Measurements from ENCODE around the gene ALKBH8.
"Not testable (repeated sequence)": the region's sequence is repeated elsewhere in the genome, so short reads cannot be mapped to it uniquely, and the experiment has no call there.

ALKBH8 gene

DNA sequence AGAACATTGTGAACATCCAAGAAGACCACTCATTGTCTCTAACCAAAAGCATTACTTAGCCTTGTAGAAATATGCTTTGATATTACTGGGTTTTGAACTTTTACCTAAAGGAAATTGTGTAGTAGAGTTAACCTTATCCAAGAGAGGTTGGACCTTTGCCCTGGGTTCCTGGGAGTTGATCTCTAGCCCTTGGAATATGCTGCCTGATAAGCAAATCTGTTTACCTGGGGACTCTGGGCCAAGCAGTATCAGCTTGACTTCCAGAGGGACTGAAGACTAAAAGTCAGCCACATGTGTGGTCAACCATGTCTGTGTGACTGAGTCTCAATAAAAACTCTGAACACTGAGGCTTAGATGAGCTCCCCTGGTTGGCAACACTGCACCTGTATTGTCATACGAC, 63.8 kb downstream of the ALKBH8 start:
- no peak for DNase-seq

- DNase-seq, result not testable (repeated sequence)
Observed at GRCh38 chr11:107497371-107497770, 68.2 kb downstream of the ALKBH8 start.

DNA sequence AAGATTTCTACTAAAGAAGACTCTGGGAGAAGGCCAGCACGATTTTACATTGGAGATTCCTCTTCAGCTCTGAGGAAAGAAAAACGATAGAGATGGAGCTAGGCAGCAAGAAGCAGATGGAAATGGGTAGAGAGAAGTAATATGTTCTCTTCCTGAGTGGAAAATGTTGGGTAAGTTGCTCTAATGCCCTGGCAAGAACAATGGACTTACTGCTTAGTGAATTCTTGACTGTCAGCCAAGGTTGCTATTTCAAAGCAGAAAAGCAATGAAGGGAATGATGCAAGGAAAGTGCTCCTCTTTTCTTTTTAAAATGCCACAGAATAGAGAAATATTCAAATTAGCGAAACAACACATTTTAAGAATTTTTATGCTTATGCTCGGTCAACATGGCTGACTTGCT, 69.5 kb downstream of the ALKBH8 start:
- DNase-seq, result no peak

GRCh38 chr11:107494055-107494454, 71.5 kb downstream of the ALKBH8 start:
- no peak for DNase-seq

DNA sequence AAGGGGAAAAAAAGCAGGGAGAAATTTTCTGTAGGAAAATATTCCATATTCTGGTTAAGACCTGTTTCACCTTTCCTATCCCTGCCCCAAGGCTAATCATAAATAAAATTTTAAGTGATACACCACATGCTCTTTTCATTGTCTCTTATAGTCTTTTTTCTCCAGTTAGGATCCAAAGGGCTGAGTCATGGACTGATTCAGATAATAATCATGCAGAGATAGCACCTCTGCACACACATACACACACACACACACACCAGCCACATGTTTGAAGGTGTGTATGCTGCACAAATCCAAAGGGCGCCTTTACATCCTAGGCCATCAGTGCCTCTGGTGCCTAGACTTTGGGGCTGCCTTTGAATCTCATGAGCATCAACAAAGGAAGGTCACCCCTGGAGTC, 72.4 kb downstream of the ALKBH8 start:
- no peak for DNase-seq

GRCh38 chr11:107490836-107491235, 74.7 kb downstream of the ALKBH8 start:
- no peak for DNase-seq

GRCh38 chr11:107482234-107482633, 83.3 kb downstream of the ALKBH8 start:
- no peak for DNase-seq

DNA sequence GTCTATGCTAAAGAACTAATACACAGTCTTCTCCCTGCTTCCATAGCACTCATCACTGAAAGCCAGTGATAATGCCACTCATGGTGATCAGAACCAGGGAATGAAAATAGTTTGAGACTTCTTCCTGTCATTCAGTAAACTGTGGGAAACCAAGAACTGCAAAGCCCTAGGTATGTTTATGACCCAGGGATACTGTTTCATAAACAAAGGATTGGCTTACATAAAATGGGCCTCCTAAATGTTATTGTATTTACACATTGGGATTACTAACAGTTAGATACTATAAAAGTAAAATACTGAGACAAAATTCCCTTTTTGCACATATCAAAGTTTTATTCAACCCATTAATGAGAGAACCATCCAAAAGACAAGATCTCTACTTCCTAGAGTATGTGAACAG, 86.6 kb downstream of the ALKBH8 start:
- no peak for DNase-seq

DNA sequence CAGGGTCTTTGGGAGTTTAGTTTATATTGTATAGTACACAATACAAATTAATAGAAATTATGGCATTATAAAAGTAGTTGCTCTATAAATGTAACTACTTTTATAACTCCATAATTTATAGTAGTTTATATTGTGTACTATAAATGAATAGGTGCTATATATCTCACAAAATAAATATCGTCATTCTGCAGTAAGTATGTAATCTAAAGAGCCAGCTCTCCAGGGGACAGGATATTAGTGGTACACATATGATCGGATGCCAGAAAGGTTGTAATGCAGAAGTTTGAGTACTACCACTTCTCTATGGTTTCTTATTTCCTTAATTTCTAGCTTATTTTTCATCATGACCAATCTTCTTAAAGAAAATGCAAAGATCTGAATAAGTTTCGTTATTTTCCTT, 87.7 kb downstream of the ALKBH8 start:
- DNase-seq, result no peak

- no peak for DNase-seq
Observed at GRCh38 chr11:107473792-107474191, 91.7 kb downstream of the ALKBH8 start.

DNA sequence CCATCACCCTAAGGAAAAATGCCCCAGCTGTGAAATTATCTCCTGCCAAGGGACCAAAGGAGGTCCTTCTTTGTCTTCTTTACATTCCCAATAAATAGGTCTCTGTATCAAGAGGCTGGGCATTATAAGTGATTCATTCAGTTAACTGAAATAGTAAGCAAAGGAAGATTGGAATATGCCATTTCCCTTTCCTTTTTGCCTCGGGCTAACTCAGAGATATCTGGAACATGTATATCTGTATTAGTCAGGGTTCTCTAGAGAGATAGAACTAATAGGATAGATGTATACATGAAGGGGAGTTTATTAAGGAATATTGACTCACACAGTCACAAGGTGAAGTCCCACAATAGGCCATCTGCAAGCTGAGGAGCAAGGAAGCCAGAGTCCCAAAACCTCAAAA, 92.6 kb downstream of the ALKBH8 start:
- no peak for DNase-seq

GRCh38 chr11:107468596-107468995, 96.9 kb downstream of the ALKBH8 start:
- DNase-seq, result no peak

DNA sequence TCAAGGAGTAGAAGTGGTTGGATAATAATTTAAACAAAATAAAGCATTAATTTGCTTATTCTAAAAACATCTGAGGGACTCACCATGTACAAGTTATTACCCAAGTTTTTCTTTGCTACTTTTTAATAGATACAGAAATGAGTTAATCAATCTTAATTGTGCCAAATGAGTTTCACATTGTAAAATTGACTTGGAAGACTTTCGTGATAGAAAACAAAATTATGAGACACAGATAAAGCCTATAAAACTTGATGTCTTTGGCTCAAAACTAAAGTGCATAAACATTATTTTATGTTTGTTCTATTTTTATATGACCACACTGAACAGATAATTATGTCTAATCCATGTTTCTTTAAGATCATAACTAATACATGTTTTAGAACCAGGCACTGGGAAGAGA, 97.8 kb downstream of the ALKBH8 start:
- DNase-seq, result no peak

GRCh38 chr11:107466275-107466866, 99.2 kb downstream of the ALKBH8 start:
- DNase-seq, result not testable (repeated sequence)

DNA sequence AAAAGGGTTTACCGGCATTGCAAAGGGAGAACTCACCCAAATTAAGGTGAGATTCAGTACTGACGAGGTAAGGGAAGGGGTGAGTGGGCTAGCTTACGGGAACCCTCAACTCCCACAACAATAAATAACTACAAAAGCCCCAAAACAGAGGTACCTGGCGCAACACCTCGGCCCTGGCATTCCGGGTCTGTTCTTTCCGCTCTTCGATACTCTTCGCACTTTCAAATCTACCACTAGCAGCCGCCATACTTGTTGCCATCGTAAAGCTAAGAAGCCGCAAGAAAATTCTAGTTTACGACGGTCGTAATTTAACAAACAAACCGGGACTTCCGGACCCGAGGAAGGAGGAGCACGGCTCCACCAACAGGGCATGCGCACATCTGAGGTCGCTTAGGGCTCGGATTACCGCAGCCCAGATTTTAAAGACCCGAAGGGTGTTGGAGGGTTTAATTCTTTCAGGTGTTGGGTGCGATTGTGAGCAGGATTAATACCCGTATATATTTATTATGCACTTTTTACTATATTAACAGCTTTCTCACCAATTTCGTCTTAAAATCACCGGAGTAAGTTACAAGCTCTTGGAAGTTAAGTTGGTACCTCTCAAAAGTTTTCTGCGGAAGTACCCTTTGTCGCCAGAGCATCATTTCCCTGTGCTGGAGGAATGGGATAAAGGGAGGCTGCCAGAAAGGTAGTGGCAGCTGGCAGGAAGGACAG, 107.8 kb downstream of the ALKBH8 start, which contains the start of gene CWF19L2:
Gene CWF19L2, minus strand, starts transcription at position 268 of the 714 bp plus-strand sequence. Its CDS starts 9 bp downstream, at position 259.
- peak; percentile 75 for DNase-seq

DNA sequence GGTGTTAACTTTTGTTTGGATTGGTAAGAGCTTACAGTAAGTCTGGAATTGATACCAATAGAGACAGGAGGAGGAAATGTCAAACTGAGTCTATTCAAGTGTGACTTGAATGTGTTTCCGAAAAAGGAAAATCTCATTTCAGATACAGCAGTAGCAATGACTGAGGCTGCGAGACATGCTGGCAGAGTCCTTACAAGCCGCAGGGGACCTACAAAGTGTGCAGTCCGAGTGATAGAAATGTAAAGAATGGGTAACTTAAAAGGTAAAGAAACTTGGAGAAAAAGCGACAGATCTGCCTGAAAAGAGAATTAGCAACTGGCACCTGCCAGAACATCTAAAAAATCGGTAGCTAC, 108.4 kb downstream of the ALKBH8 start:
- no peak for DNase-seq

DNA sequence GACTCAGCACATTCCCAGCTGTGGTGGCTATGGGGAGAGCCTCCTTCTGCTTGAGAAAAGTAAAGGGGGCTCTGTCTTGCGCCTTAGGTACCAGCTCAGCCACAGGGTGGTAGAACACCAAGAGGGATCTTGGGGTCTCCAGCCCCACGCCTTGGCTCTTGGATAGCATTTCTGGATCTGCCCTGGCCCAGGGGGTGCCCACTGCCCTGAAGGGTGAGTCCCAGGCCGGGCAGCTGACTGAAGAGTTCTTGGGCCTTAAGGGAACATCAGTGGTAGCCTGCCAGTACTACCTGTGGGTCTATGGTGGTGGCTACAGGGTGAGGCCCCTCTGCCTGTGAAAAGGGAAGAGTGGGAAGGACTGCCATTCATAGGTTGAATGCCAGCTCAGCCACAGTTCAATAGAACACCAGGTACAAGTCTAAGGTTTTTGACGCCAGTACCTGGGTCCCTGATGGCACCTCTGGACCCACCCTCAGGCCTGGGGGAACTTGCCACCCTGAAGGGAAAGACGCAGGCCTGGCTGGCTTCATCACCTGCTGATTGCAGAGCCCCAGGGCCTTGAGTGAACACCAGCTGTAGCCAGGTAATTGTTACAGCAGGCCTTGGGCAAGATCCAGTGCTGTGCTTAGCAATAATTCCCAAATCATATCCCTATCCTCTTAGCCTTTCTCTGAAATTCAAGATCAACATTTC, 111.8 kb downstream of the ALKBH8 start:
- no peak for DNase-seq
